Heart right ventricle (tissue), 16 donors: ENCODE results near the gene IQSEC2. TPM values are rescaled to one million over a fixed set of nuclear protein-coding genes. Genes with fewer than 3 reads are reported as not detected.
A peak's percentile ranks its signal among the peaks of the same experiment; 100 is the strongest.

Source experiments
- ATAC-seq, 8 donors: fragments of 200-7000 bp; cut with Tn5 transposase; one replicate each; pipeline ENCODE4 v1.9.1; 2020; ENCODE audit warnings: mild to moderate bottlenecking in 8 of 8, moderate library complexity in 8 of 8, moderate number of reproducible peaks in 1 of 8
- DNase-seq, 2 donors: peaks; one replicate each; pipeline ENCODE4 v3.0.0-alpha.2; 2020
- H3K27ac ChIP-seq, 10 donors: fragments of 200-600 bp; sonication (generic) in 2 of 10; one replicate each; pipeline versions ENCODE4 v1.5.0 to v1.8.0; 2020 to 2022; ENCODE audit warnings: mild to moderate bottlenecking in 3 of 10
- H3K27me3 ChIP-seq, 7 donors: fragments of 200-600 bp; one replicate each; pipeline ENCODE4 v1.8.0; 2021 to 2022; ENCODE audit warnings: mild to moderate bottlenecking in 2 of 7
- H3K36me3 ChIP-seq, 9 donors: fragments of 200-600 bp; sonication (generic) in 1 of 9; one replicate each; pipeline versions ENCODE4 v1.5.0 to v1.8.0; 2020 to 2022; ENCODE audit warnings: mild to moderate bottlenecking in 2 of 9
- H3K4me1 ChIP-seq, 9 donors: fragments of 200-600 bp; sonication (generic) in 1 of 9; one replicate each; pipeline versions ENCODE4 v1.5.0 to v1.8.0; 2020 to 2022; ENCODE audit warnings: mild to moderate bottlenecking in 4 of 9
- H3K4me3 ChIP-seq, 10 donors: fragments of 200-600 bp; sonication (generic) in 2 of 10; one replicate each; pipeline versions ENCODE4 v1.5.0 to v1.8.0; 2020 to 2022; ENCODE audit warnings: mild to moderate bottlenecking in 7 of 10, moderate library complexity in 2 of 10
- H3K9me3 ChIP-seq, 11 donors: fragments of 200-600 bp in 10 of 11; sonication (generic) in 2 of 11; one replicate each; pipeline versions ENCODE4 v1.5.0 to v1.8.0; 2013 to 2022; ENCODE audit warnings: mild to moderate bottlenecking in 2 of 11, control low read depth in 1 of 11, moderate library complexity in 1 of 11
- WGBS, 2 donors: extraction: QIAGEN DNeasy Blood & Tissue Kit; methylation state at CpG; one replicate each; pipeline ENCODE4 v1.1.7; 2013; ENCODE audit warnings: inconsistent platforms in 1 of 2; 5-methylcytosine and 5-hydroxymethylcytosine counted together
- intact Hi-C, 10 donors: fragments of 100-400 bp; cut with DNase I; formaldehyde crosslinking; loops; one replicate each; pipeline versions ENCODE4 v1.11.1 to v1.14.2; 2022
- polyA plus RNA-seq, 2 donors: library from polyadenylated mRNA; stranded (reverse); fragments of 200-250 nt; gene quantifications; one replicate each; pipeline ENCODE4 v1.2.3, GENCODE V29; 2013
- total RNA-seq, 10 donors: library from RNA; stranded (reverse); fragmentation: NEBNext Ultra II Directional in 3 of 10; extraction: Animal tissue kit (Norgen Biotek cat#: 25700) in 3 of 10; gene quantifications; one replicate each; pipeline versions ENCODE4 v1.2.1 to v1.2.4, GENCODE V29; 2021 to 2023
- TF ChIP-seq, protein P1 (sequence below), 9 donors: fragments of 200-600 bp; sonication (generic) in 2 of 9; IDR thresholded peaks; one replicate each; pipeline versions ENCODE4 v1.5.0 to v1.8.0; 2021 to 2022; ENCODE audit warnings: antibody characterized with exemption in 9 of 9, mild to moderate bottlenecking in 5 of 9, moderate library complexity in 1 of 9
- donor health status: Arrhythmogenic right ventricular cardiomyopathy.
- donor health status: ischemic (EF 13 %, LVEDD 7.1; RV severe dilation, severe dysfunction).
- donor health status: healthy with polysubstance abuse.
- donor health status: DM: no; HTN: yes; CAD: no.
- donor health status: DM: no; HTN: no; CAD: no.
- donor health status: ischemic (EF 25% LVEDD 6.9; RV normal size, moderate dysfunction).
- donor health status: ischemic (EF 25% LVEDD 5.7; RV mildly dilated, moderate dysfunction).
- donor health status: healthy.
- donor health status: DM: yes; HTN: yes; CAD: no.
- donor health status: Ischemic cardiomyopathy.
- donor health status: ischemic (EF 35%, LVEDD 5.7; RV mildly dilated, moderate dysfunction).
- donor health status: nonischemic (EF 11% LVEDD 7.7; RV severe dilation, severe dysfunction).
- donor health status: DM: yes; HTN: yes; CAD: no.
- donor health status: PGD.
- donor health status: ischemic (EF 29% LVEDD 5.4; RV normal size, mild dysfunction).
- donor health status: nonischemic (EF 23%, LVEDD 6.1; RV moderate dilation, normal function).

Gene IQSEC2
- total and polyA plus RNA-seq, 12 donors: 7.9 to 19.4 (median 10.7) TPM

DNA sequence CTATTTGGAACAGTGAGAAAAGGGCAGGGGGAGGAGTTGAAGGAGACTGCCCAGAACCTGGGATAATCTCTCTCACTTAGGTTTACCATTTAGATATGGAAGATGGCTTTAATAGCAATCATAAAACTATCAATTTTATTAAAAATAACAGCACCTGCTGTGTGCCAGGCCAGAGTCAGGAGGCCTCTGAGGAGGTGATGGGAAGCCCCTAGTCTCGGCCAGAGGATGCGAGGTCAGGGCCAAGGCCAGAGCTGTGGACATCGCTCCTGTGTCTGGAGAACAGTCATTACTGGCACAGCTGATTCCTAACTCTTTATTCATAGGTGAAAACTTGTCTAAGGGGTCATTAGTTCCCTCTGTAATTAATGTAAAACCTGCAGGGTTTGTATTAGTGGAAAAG is 4.2 kb upstream of the IQSEC2 start:
- intact Hi-C loops: loop anchor here in 4 of 10 donors (10.0 kb wide), 1 partner anchor 149 kb away; the partner anchor contains the start of gene HSD17B10 (in 4 of the 4)
- Histone ChIP-seq H3K4me3 (no peak overlapping the region), H3K36me3 (no peaks in the 10 kb centered on the region), H3K27ac (peak overlapping the region in 1 of 10 donors; percentile 1), H3K4me1 (peaks cover 8 to 58% (median 31%) of the 10 kb centered on the region in 9 donors), H3K9me3 (no peaks in the 10 kb centered on the region), H3K27me3 (peaks cover 0 to 53% (median 0%) of the 10 kb centered on the region in 7 donors)
- WGBS, 2 donors: 79 to 83% methylated on average over 3 of the region's 3 CpGs
- DNase-seq: no peak
- TF ChIP-seq, protein P1, sequence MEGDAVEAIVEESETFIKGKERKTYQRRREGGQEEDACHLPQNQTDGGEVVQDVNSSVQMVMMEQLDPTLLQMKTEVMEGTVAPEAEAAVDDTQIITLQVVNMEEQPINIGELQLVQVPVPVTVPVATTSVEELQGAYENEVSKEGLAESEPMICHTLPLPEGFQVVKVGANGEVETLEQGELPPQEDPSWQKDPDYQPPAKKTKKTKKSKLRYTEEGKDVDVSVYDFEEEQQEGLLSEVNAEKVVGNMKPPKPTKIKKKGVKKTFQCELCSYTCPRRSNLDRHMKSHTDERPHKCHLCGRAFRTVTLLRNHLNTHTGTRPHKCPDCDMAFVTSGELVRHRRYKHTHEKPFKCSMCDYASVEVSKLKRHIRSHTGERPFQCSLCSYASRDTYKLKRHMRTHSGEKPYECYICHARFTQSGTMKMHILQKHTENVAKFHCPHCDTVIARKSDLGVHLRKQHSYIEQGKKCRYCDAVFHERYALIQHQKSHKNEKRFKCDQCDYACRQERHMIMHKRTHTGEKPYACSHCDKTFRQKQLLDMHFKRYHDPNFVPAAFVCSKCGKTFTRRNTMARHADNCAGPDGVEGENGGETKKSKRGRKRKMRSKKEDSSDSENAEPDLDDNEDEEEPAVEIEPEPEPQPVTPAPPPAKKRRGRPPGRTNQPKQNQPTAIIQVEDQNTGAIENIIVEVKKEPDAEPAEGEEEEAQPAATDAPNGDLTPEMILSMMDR (IDR thresholded peaks at IDR 0.05): no peak
- no peak for ATAC-seq

DNA sequence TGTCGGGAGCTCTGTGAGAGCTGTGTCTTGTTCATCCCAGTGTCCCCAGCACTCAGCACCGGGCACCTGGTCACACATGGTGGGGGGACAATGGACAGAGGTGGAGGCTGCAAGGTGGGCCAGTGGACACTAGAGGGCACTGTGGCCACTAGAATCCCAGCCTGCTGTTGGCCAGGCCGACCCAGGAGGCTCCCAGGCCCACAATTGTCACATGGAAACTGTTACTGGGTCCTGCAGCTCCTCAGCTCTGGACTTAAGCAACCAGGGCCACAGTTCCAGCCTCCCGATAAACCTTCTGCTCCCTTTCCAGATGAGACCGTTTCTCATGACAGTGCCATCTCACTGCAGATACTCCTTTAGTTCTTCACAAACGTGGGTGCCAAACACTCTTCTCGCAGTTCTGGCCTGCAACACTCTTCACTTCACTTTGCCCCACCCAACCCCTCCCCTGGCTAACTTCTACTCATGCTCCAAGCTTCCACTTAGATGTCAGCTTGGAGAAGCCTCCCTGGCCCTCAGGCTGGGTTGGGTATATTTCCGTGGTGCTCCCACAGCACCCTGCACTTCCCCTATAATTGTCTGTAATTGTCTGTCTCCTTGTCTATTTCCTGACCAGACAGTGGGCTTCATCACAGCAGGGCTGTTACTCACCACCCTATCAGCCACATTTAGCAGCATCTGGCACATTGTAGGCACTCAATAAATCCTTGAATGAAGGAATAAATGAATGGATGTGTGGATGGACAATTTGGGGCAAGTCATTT is 3.5 kb upstream of the IQSEC2 start:
- Histone ChIP-seq H3K9me3 (no peaks in the 10 kb centered on the region), H3K4me3 (no peak overlapping the region), H3K27me3 (peaks cover 0 to 54% (median 0%) of the 10 kb centered on the region in 7 donors), H3K27ac (peak overlapping the region in 1 of 10 donors; percentile 22), H3K36me3 (no peaks in the 10 kb centered on the region), H3K4me1 (peaks cover 8 to 60% (median 31%) of the 10 kb centered on the region in 9 donors)
- TF ChIP-seq, protein P1 (IDR thresholded peaks at IDR 0.05): peak; percentile 52 to 90 (median 76)
- DNase-seq (peak; percentile 40 to 54), ATAC-seq (peak in 7 of 8 donors; percentile 28 to 46 (median 35))
- intact Hi-C loops: loop anchor here in 5 of 10 donors (5.0 to 10.0 kb wide), 2 partner anchors 32 to 150 kb away; partner anchors contain the start of gene HSD17B10 (in 4 of the 5)
- WGBS, 2 donors: 21 to 27% methylated on average over 7 to 8 of the region's 8 CpGs

GRCh38 chrX:53283567-53283966 is 2.2 kb upstream of the IQSEC2 start:
- Histone ChIP-seq H3K4me3 (no peak overlapping the region), H3K27ac (no peak overlapping the region), H3K36me3 (no peaks in the 10 kb centered on the region), H3K9me3 (no peaks in the 10 kb centered on the region), H3K27me3 (peaks cover 0 to 60% (median 0%) of the 10 kb centered on the region in 7 donors), H3K4me1 (peaks cover 8 to 58% (median 27%) of the 10 kb centered on the region in 9 donors)
- intact Hi-C loops: loop anchor here in 5 of 10 donors (5.0 to 10.0 kb wide), 2 partner anchors 34 to 151 kb away; partner anchors contain the start of gene HSD17B10 (in 4 of the 5)
- no peak for DNase-seq
- WGBS, 2 donors: 78 to 86% methylated on average over 3 of the region's 3 CpGs
- ATAC-seq: no peak
- TF ChIP-seq, protein P1 (IDR thresholded peaks at IDR 0.05): no peak

GRCh38 chrX:53283099-53283498 is 1.7 kb upstream of the IQSEC2 start:
- intact Hi-C loops: loop anchor here in 5 of 10 donors (5.0 to 10.0 kb wide), 2 partner anchors 34 to 152 kb away; partner anchors contain the start of gene HSD17B10 (in 4 of the 5)
- no peaks in the 10 kb centered on the region for H3K36me3 ChIP-seq
- TF ChIP-seq, protein P1 (IDR thresholded peaks at IDR 0.05): no peak
- H3K4me1 ChIP-seq: peaks cover 8 to 54% (median 23%) of the 10 kb centered on the region in 9 donors
- H3K27ac ChIP-seq: no peak overlapping the region
- DNase-seq (no peak), ATAC-seq (no peak)
- no peak overlapping the region for H3K4me3 ChIP-seq
- WGBS, 2 donors: 98 to 100% methylated on average over 3 of the region's 3 CpGs
- H3K9me3 ChIP-seq: no peaks in the 10 kb centered on the region
- peaks cover 0 to 56% (median 0%) of the 10 kb centered on the region in 7 donors for H3K27me3 ChIP-seq
